Skeletal muscle tissue (tissue), 4 donors: ENCODE measurements around the gene STRN3. TPM values are rescaled to one million over a fixed set of nuclear protein-coding genes. Genes with fewer than 3 reads are reported as not detected.
"Not testable (repeated sequence)": the region's sequence is repeated elsewhere in the genome, so short reads cannot be mapped to it uniquely, and the experiment has no call there.

ENCODE experiments used
- H3K27ac ChIP-seq: one replicate; pipeline ENCODE4 v1.7.0; 2013; ENCODE audit warnings: mild to moderate bottlenecking, low read depth, low read length, inconsistent platforms
- H3K27me3 ChIP-seq, 3 donors: one replicate each; pipeline ENCODE4 v1.7.0; 2013; ENCODE audit warnings: low read length in 3 of 3; ENCODE audit not compliant: control insufficient read depth in 3 of 3, insufficient read depth in 3 of 3
- H3K36me3 ChIP-seq, 3 donors: one replicate each; pipeline ENCODE4 v1.7.0; 2013; ENCODE audit warnings: low read length in 3 of 3; ENCODE audit not compliant: control insufficient read depth in 3 of 3, insufficient read depth in 3 of 3
- H3K4me1 ChIP-seq, 3 donors: one replicate each; pipeline ENCODE4 v1.7.0; 2013; ENCODE audit warnings: low read length in 3 of 3, mild to moderate bottlenecking in 3 of 3; ENCODE audit not compliant: control insufficient read depth in 3 of 3, insufficient read depth in 3 of 3
- H3K4me3 ChIP-seq, 3 donors: one replicate each; pipeline ENCODE4 v1.7.0; 2013; ENCODE audit warnings: low read length in 3 of 3
- H3K9ac ChIP-seq, 3 donors: one replicate each; pipeline ENCODE4 v1.7.0; 2013; ENCODE audit warnings: low read length in 3 of 3, mild to moderate bottlenecking in 3 of 3, moderate library complexity in 2 of 3, low read depth in 1 of 3
- H3K9me3 ChIP-seq, 3 donors: one replicate each; pipeline ENCODE4 v1.7.0; 2013; ENCODE audit warnings: low read length in 3 of 3; ENCODE audit not compliant: control insufficient read depth in 3 of 3
- total RNA-seq: library from RNA; depleted of rRNA; stranded (reverse); fragments of >200 nt; gene quantifications from one replicate; pipeline ENCODE4 v1.2.3, GENCODE V29; 2014
- donor health status: Osteomylitis.

The STRN3 gene
- total RNA-seq, 1 donor from 2014 or later = 69.9 TPM

- H3K27me3 ChIP-seq, H3K9ac ChIP-seq, H3K36me3 ChIP-seq, H3K27ac ChIP-seq, H3K4me1 ChIP-seq, H3K4me3 ChIP-seq, H3K9me3 ChIP-seq: not testable (repeated sequence)
Measured at GRCh38 chr14:30962537-30962936, 63.6 kb downstream of the STRN3 start.

DNA sequence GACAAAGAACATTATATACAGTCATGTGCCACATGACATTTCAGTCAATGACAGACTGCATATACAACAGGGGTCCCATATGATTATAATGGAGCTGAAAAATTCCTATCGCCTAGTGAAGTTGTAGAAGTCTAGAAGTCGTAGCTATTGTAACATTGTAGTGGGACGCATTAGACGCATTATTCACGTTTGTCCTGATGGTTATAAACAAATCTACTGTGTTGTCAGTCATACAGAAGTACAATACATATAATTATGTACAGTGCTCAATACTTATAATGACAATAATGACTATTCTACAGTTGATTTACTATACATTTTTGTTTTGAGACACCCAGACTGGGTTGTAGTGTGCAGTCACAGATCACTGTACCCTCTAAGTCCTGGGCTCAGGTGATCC is 64.8 kb downstream of the STRN3 start:
- no peak overlapping the region for H3K27ac ChIP-seq
- no peak overlapping the region for H3K9ac ChIP-seq
- no peak overlapping the region for H3K4me3 ChIP-seq
- peaks cover 0 to 2% (median 1%) of the 10 kb centered on the region in 3 donors for H3K36me3 ChIP-seq
- H3K27me3 ChIP-seq = no peaks in the 10 kb centered on the region
- H3K4me1 ChIP-seq = peaks cover 0 to 3% (median 0%) of the 10 kb centered on the region in 3 donors
- H3K9me3 ChIP-seq = peaks cover 0 to 1% (median under 1%) of the 10 kb centered on the region in 3 donors

DNA sequence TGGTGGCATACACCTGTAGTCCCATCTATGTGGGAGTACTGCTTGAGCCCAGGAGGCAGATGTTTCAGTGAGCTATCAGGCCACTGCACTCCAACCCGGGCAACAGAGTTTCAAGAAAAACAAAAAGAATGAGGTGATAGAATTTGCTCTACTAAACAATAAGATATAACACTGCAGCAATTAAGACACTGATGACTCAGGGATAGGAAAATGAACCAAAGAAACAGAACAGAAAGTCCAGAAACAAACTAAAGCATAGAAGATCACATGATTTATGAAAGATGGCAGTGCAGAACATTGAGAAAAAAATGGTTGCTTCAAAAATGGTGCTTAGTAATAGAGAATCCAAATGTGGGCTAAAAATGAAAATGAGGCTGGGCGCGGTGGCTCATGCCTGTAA is 66.0 kb downstream of the STRN3 start:
- H3K36me3 ChIP-seq = peaks cover 0 to under 1% (median 0%) of the 10 kb centered on the region in 3 donors
- no peaks in the 10 kb centered on the region for H3K9me3 ChIP-seq

GRCh38 chr14:30958555-30959407 is 67.4 kb downstream of the STRN3 start:
- H3K4me3 ChIP-seq = no peak overlapping the region
- H3K4me1 ChIP-seq = peaks cover 0 to 3% (median 0%) of the 10 kb centered on the region in 3 donors
- no peak overlapping the region for H3K27ac ChIP-seq
- no peaks in the 10 kb centered on the region for H3K27me3 ChIP-seq
- H3K9me3 ChIP-seq = no peaks in the 10 kb centered on the region
- no peak overlapping the region for H3K9ac ChIP-seq
- peaks cover 3 to 7% (median 5%) of the 10 kb centered on the region in 3 donors for H3K36me3 ChIP-seq

More for the DNA sequence above, 66.0 kb downstream of the STRN3 start:
- no peaks in the 10 kb centered on the region for H3K27me3 ChIP-seq
- H3K4me1 ChIP-seq = peaks cover 0 to 3% (median 0%) of the 10 kb centered on the region in 3 donors
- H3K4me3 ChIP-seq = no peak overlapping the region
- no peak overlapping the region for H3K9ac ChIP-seq
- H3K27ac ChIP-seq = no peak overlapping the region

DNA sequence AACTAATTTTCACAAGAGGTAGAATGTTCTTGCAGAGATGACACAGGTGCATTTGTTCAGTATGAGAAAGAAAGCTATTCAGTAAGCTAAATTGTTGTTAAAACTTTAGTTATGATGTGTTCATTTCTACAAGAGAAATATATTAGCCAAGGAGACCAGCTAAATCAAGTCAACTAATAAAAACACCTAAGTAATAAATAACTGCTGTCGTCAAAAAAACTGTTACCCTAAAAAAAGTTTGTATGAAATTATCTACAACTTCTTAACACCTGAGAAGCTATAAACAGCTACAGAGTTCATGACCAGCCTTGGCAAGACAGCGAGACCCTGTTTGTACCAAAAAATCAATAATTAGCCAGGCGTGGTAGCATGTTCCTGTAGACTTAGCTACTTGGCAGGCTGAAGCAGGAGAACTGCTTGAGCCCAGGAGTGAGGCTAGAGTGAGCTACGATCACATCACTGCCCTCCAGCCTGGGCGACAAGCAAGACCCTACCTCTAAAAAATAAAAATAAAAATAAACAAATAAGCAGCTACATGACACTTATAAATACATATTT is 68.3 kb downstream of the STRN3 start:
- Histone ChIP-seq H3K27me3 (no peaks in the 10 kb centered on the region), H3K36me3 (peaks cover 3 to 13% (median 11%) of the 10 kb centered on the region in 3 donors), H3K4me1 (peaks cover 0 to 3% (median 0%) of the 10 kb centered on the region in 3 donors), H3K9ac (no peak overlapping the region), H3K9me3 (no peaks in the 10 kb centered on the region), H3K4me3 (no peak overlapping the region), H3K27ac (no peak overlapping the region)

DNA sequence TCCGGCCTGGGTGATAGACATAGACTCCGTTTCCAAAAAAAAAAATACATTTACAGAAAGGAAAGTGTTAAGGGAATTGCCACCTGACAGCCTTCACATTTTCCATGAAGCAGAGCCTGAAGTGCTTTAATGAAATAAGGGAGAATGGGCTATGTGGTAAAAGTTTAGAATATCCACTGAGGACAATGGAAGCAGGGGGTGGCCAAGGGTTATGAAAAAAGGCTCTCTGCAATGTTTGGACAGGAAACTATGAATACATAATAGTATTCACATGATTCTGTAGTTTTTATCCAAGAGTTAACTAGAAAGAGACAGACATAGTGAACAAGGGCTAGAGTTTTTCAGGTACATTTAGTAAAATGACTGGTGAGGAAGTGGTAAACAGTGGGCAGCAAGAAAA is 76.5 kb downstream of the STRN3 start:
- no peak overlapping the region for H3K4me3 ChIP-seq
- peaks cover 2 to 37% (median 32%) of the 10 kb centered on the region in 3 donors for H3K36me3 ChIP-seq
- no peak overlapping the region for H3K9ac ChIP-seq
- H3K27me3 ChIP-seq = no peaks in the 10 kb centered on the region
- no peaks in the 10 kb centered on the region for H3K9me3 ChIP-seq
- no peaks in the 10 kb centered on the region for H3K4me1 ChIP-seq
- no peak overlapping the region for H3K27ac ChIP-seq

- H3K27me3 ChIP-seq = no peaks in the 10 kb centered on the region
- peaks cover 0 to 26% (median 24%) of the 10 kb centered on the region in 3 donors for H3K36me3 ChIP-seq
- H3K4me3 ChIP-seq = no peak overlapping the region
- H3K27ac ChIP-seq = no peak overlapping the region
- no peaks in the 10 kb centered on the region for H3K4me1 ChIP-seq
- no peaks in the 10 kb centered on the region for H3K9me3 ChIP-seq
- H3K9ac ChIP-seq = no peak overlapping the region
Measured at GRCh38 chr14:30943694-30944093, 82.5 kb downstream of the STRN3 start.

GRCh38 chr14:30940886-30941285 is 85.3 kb downstream of the STRN3 start:
- Histone ChIP-seq H3K9me3 (no peaks in the 10 kb centered on the region), H3K27me3 (no peaks in the 10 kb centered on the region), H3K27ac (no peak overlapping the region), H3K4me1 (no peaks in the 10 kb centered on the region), H3K9ac (no peak overlapping the region), H3K4me3 (no peak overlapping the region), H3K36me3 (peaks cover 0 to 22% (median 19%) of the 10 kb centered on the region in 3 donors)

GRCh38 chr14:30938617-30939016 is 87.6 kb downstream of the STRN3 start:
- Histone ChIP-seq H3K4me3 (no peak overlapping the region), H3K4me1 (no peaks in the 10 kb centered on the region), H3K9ac (no peak overlapping the region), H3K9me3 (no peaks in the 10 kb centered on the region), H3K27me3 (no peaks in the 10 kb centered on the region), H3K36me3 (peaks cover 0 to 24% (median 20%) of the 10 kb centered on the region in 3 donors), H3K27ac (no peak overlapping the region)

DNA sequence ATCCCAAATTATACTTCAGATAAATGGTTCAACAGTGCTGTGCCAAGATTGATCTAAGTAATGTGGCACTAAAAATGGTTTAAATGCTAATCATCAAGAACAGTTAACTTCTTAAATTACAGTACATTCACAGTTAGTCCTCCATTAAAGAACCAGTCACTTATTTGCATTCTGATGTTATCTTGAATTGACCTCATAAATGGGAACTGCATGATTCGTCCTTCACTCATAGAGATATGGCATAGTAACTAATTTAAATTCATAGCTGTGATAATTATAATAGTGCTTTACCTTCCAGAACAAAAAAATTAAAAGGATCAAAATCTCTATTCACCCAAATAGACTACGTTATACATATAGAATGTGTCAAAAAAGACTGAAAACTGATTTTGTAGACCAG is 90.7 kb downstream of the STRN3 start:
- Histone ChIP-seq H3K36me3 (peaks cover 0 to 18% (median 16%) of the 10 kb centered on the region in 3 donors), H3K9me3 (no peaks in the 10 kb centered on the region), H3K27me3 (no peaks in the 10 kb centered on the region), H3K4me3 (no peak overlapping the region), H3K27ac (no peak overlapping the region), H3K9ac (no peak overlapping the region), H3K4me1 (no peaks in the 10 kb centered on the region)
